ENCODE measurements around the gene PDK1.
"Not testable (repeated sequence)": the region's sequence is repeated elsewhere in the genome, so short reads cannot be mapped to it uniquely, and the experiment has no call there.

PDK1 gene

GRCh38 chr2:172554352-172555271 lies 1.3 kb upstream of the PDK1 start:
- peak in 1 of 2 donors; percentile 38 for DNase-seq

GRCh38 chr2:172555272-172555521 lies 693 bp upstream of the PDK1 start:
- DNase-seq, result no peak

GRCh38 chr2:172556284-172557033 lies 569 bp downstream of the PDK1 start:
- peak; percentile 35 to 61 for DNase-seq

DNA sequence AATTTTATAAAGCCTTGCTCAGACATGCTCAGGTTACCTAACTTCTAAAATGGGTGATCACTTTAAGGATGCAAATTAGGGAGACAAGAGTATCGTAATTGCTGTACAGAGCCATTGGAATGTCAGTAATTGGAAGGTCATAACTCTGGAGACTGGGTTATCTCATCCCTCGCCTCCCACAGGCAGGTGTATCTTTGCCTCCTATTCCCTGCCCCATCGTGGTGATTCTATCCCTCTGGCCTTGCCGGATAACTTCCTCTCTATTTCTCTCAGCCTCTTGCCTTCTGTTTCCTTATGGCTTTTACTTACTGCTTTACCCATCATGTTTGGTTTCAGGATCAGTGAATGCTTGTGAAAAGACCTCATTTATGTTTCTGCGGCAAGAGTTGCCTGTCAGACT lies 2.5 kb downstream of the PDK1 start:
- DNase-seq, result no peak

GRCh38 chr2:172560721-172561120 lies 4.8 kb downstream of the PDK1 start:
- DNase-seq, result no peak

GRCh38 chr2:172561270-172561669 lies 5.4 kb downstream of the PDK1 start:
- DNase-seq, result no peak

GRCh38 chr2:172562298-172562697 lies 6.4 kb downstream of the PDK1 start:
- DNase-seq, result no peak

- DNase-seq, result no peak
Observed at GRCh38 chr2:172564376-172564775, 8.5 kb downstream of the PDK1 start.

DNA sequence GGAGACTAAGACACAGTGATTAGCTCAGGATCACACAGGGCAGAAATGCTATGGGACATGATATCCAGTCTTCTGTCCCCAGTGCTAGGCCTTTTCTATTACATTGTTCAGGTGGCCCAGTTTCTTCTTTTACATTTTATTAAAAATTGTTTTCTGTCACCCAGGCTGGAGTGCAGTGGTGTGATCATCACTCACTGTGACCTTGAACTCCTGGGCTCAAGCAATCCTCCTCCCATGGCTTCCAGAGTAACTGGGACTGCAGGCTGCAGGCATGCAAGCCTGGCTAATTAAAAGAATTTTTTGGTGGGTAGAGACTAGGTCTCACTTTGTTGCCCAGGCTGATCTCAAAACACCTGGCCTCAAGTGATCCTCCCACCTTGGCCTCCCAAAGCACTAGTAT lies 15.4 kb downstream of the PDK1 start:
- no peak for DNase-seq

DNA sequence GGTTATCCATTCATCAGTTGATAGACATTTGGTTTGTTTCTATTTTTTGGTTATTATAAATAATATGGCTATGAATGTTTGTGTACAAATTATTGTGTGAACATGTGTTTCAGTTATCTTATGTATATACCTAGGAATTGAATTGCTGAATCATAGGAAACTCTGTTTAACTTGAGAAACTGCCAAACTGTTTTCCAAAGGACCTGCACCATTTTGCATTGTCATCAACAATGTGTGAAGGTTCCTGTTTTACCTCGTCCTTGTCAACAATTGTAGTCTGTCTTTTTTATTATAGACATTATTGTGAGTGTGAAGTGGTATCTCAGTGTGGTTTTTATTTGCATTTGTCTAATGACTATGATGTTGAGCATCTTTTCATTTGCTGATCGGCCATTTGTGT lies 17.1 kb downstream of the PDK1 start:
- DNase-seq, result peak in 1 of 2 donors; percentile 34

DNA sequence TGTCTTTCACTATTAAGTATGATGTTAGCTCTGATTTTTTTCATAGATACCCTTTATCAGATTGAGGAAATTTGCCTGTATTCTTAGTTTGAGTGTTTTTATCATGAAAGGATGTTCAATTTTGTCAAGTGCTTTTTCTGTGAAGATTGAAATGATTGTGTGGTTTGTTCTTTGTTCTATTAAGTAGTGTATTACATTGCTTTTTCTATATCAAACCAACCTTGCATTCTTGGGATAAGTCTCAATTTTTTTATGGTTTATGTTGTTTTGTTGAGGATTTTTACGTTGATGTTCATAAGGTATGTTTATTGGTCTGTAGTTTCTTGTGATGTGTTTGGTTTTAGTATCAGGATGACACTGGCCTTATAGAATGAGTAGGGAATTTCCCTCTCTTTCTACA lies 19.1 kb downstream of the PDK1 start:
- no peak for DNase-seq

DNA sequence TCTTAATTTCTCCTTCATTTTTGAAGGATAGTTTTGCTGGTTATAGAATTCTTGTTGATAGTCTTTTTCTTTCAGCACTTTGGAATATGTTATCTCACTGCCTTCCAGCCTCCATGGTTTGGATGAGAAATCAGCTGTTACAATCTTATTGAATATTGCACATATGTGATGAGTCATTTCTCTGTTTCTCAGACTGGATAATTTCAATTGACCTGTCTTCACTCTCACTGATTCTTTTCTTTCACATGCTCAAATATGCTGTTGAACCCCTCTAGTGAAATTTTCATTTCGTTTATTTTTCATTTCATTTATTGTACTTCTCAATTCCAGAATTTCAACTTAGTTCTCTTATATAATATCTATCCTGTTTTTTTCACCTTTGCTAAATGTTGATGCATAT lies 22.2 kb downstream of the PDK1 start:
- DNase-seq, result no peak

- no peak for DNase-seq
Observed at GRCh38 chr2:172578860-172579512, 23.1 kb downstream of the PDK1 start.

GRCh38 chr2:172580544-172580943 lies 24.7 kb downstream of the PDK1 start:
- DNase-seq, result no peak

- no peak for DNase-seq
Observed at GRCh38 chr2:172582656-172583055, 26.8 kb downstream of the PDK1 start.

- no peak for DNase-seq
Observed at GRCh38 chr2:172586245-172586891, 30.5 kb downstream of the PDK1 start.

- not testable (repeated sequence) for DNase-seq
Observed at GRCh38 chr2:172587231-172587630, 31.3 kb downstream of the PDK1 start.

DNA sequence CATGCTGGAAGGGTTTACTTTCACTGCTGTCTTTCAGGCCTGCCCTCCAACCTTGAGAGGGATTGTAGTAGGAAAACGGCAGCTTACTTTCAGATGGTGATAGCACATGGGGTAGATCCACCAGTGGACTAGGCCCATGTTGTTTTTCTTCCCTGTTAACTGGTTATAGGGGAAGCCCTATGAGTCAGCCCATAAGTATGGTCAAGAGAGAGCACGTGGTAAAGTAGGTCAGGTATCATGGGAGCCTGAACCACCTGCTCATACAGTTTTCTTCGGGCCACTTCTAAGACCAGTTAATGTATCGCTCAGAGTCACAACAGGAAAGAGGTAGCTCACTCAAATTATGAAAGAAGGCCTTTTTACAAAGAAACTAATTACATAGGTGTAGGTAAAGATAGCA lies 33.0 kb downstream of the PDK1 start:
- DNase-seq, result no peak

GRCh38 chr2:172591386-172591785 lies 35.5 kb downstream of the PDK1 start:
- not testable (repeated sequence) for DNase-seq

DNA sequence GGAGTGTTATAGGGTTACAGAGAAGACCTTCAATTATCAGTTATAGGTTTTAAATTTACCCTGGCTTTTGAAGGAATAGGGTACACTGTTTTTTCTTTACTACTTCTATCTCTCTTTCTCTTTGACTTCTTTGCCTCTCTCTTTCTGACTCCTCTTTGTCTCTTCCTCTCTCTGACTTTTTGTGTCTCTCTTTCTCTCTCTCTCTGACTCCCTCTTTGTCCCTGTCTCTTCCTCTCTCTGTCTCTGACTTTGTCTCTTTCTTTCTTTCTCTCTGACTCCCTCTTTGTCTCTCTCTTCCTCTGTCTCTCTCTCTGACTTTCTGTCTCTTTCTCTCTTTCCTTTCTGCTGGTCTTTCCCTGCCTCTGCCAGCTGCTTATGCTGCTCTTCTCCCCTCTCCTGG lies 36.3 kb downstream of the PDK1 start:
- not testable (repeated sequence) for DNase-seq

- no peak for DNase-seq
Observed at GRCh38 chr2:172596776-172597175, 40.9 kb downstream of the PDK1 start.

GRCh38 chr2:172597176-172597842 lies 41.4 kb downstream of the PDK1 start:
- no peak for DNase-seq

GRCh38 chr2:172599947-172600346 lies 44.1 kb downstream of the PDK1 start:
- DNase-seq, result no peak

Data from bone marrow (tissue), 2 donors.